Hematopoietic multipotent progenitor cell treated with erythropoietin and hydrocortisone succinate and interleukin-3 and kit ligand, for 4 days (in vitro differentiated cells): ENCODE results near the gene HYAL2.

Experiments used
- DNase-seq: peaks from one replicate; pipeline ENCODE4 v3.0.0-alpha.2; 2015

Gene HYAL2

DNA sequence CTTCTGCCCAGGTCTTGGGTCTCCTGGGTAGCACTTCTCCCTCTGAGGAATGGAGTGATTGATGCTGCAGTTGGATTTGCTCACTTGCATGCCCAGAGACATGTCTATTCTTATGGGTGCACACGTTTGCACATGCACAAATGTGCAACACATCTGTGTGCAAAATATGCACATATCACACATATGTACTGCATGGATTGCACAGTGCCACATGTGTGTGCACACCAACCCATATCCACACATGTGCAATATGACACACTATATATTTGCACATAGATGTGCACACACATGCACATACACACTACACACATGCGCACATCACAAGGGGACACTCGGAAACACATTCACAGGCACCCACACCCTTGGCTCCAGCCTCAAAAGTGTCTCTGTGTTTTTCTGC is 54.3 kb downstream of the HYAL2 start:
- DNase-seq, result no peak
